Activated T-cell treated with anti-CD3 and anti-CD28 coated beads for 24 hours (primary cell): Measurements from ENCODE around the gene ZYG11B.
"Not testable (repeated sequence)": the region's sequence is repeated elsewhere in the genome, so short reads cannot be mapped to it uniquely, and the experiment has no call there.

Experiments
- DNase-seq: peaks from one replicate; pipeline ENCODE4 v3.0.0-alpha.2; 2020; ENCODE audit warnings: low read depth

The ZYG11B gene

GRCh38 chr1:52756020-52756419 lies 29.8 kb downstream of the ZYG11B start:
- DNase-seq, result no peak

DNA sequence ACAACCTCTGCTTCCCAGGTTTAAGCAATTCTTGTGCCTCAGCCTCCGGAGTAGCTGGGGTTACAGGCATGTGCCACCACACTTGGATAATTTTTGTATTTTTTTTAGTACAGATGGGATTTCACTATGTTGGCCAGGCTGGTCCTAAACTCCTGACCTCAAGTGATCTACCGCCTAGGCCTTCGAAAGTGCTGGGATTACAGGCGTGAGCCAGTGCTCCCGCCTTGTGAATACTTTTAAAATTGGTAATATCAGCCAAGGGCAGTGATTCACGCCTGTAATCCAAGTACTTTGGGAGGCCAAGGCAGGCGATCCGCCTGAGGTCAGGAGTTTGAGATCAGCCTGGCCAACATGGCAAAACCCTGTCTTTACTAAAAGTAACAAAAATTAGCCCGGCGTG lies 33.7 kb downstream of the ZYG11B start:
- no peak for DNase-seq

GRCh38 chr1:52767596-52768280 lies 41.5 kb downstream of the ZYG11B start:
- DNase-seq, result no peak

GRCh38 chr1:52769346-52770033 lies 43.2 kb downstream of the ZYG11B start:
- DNase-seq, result no peak

GRCh38 chr1:52771384-52771783 lies 45.1 kb downstream of the ZYG11B start:
- no peak for DNase-seq

- no peak for DNase-seq
Measured at GRCh38 chr1:52786148-52786547, 59.9 kb downstream of the ZYG11B start.

GRCh38 chr1:52790429-52790828 lies 64.2 kb downstream of the ZYG11B start:
- DNase-seq, result not testable (repeated sequence)

- no peak for DNase-seq
Measured at GRCh38 chr1:52792036-52792435, 65.8 kb downstream of the ZYG11B start.

DNA sequence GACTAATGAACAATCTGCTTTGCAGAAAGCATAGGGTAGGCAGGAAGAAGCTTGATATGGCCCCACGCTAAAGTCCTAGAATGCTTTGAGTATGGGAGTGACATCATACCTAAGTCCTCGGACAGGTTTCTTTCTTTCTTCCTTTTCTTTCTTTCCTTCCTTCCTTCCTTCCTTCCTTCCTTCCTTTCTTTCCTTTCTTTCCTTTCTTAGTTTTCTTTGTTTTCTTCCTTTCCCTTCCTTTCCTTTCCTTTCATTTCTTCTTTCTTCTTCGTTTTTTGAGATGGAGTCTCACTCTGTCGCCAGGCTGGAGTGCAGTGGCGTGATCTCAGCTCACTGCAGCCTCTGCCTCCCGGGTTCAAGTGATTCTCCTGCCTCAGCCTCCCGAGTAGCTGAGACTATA lies 67.5 kb downstream of the ZYG11B start:
- DNase-seq, result not testable (repeated sequence)

DNA sequence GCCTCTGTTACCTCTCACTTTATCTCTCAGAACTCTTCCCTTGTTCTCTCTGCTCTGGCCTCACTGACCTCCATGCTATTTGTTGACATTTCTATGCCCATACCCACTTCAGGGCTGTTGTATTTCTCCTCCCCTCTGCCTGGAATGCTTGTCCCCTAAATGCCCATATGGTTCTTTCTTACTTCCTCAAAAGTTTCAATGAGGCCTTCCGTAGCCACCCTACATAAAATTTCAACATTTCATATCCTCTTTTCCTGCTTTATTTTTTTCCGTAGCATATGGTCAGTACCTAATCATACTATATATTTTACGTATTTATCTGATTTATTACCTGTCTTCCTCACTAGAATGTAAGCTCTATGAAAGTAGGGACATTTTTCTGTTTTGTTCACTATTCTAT lies 69.2 kb downstream of the ZYG11B start:
- no peak for DNase-seq

DNA sequence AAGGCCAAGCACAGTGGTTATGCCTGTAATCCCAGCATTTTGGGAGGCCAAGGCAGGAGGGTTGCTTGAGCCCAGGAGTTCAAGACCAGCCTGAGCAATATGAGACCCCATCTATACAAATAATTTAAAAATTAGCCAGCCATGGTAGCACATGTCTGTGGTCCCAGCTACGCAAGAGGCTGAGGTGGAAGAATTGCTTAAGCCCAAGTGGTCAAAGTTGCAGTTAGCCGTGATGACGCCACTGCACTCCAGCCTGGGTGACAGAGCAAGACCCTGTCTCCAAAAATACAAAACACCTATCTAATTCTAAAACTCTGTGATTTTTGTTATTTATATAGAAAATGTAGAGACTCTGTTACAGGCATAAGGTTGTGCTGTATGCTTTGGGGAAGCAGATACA lies 72.1 kb downstream of the ZYG11B start:
- no peak for DNase-seq

DNA sequence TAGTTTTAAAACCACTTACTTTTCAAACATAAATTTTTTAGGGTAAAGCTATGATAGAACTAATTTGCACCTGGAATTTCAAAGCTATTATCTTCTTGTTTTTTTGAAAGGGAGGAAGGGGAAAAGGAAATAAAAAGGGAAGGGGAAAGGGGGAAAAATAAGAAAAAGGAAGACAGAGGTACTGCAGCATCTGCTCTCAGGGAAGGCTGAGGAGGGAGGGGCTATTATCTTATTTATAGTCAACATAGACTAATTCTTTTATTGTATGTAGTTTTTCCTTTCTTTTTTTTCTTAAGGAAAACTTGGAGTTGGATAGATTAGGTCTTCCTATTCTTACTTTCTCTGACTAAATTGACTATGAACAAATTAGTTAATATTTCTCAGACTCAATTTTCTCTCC lies 74.8 kb downstream of the ZYG11B start:
- DNase-seq, result no peak

- DNase-seq, result not testable (repeated sequence)
Measured at GRCh38 chr1:52804083-52804482, 77.8 kb downstream of the ZYG11B start.

GRCh38 chr1:52814465-52814864 lies 88.2 kb downstream of the ZYG11B start:
- no peak for DNase-seq

DNA sequence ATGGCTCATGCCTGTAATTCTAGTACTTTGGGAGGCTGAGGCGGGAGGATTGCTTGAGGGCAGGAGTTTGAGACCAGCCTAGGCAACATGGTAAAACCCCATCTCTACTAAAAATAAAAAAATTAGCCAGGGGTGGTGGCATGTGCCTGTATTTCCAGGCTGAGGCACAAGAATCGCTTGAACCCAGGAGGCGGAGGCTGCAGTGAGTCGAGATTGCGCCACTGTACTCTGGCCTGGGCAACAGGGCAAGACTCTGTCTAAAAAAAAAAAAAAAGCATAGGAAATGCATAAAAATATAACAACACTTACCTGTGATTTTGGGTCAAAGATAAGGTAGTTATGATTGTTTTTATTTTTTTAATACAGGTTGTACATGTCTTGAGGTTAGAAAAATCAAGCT lies 94.6 kb downstream of the ZYG11B start:
- DNase-seq, result not testable (repeated sequence)

DNA sequence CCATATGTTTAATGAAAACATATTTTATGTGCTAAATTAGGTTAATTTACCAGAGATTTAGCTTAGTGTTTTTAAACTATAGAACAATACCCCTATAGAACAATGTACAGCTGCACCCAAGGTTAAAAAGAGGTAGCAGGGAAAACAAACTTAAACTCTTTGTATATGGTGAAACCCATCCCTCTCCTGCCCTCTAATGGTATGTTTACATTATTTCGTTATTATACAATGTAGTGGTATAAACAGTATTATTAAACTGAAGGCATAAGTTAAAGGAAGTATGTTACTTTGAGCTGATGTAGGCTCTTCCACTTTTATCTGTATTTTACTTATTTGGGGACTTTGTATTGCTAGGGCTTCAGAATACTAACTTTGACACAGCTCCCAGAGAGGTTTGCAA lies 99.6 kb downstream of the ZYG11B start:
- no peak for DNase-seq

- DNase-seq, result no peak
Measured at GRCh38 chr1:52834798-52835197, 108.5 kb downstream of the ZYG11B start.

DNA sequence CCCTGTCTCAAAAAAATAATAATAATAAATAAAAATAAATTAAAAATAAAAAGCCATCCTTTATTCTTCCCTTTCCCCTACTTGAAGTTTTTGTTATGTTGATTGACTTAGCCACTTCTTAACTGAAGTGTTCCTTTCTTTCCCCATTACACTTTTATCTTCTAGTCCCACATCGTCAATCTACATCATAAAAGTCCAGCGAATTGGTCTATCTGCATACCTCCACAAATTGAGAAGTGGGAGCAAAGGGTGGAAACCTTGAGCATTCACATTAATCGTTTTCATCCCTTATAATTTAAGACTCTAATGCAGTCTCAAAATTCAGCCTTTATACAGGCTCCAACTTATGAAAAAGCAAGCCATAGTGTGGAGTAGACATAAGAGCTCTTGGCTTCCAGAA lies 109.8 kb downstream of the ZYG11B start:
- no peak for DNase-seq

GRCh38 chr1:52839175-52839574 lies 112.9 kb downstream of the ZYG11B start:
- not testable (repeated sequence) for DNase-seq

DNA sequence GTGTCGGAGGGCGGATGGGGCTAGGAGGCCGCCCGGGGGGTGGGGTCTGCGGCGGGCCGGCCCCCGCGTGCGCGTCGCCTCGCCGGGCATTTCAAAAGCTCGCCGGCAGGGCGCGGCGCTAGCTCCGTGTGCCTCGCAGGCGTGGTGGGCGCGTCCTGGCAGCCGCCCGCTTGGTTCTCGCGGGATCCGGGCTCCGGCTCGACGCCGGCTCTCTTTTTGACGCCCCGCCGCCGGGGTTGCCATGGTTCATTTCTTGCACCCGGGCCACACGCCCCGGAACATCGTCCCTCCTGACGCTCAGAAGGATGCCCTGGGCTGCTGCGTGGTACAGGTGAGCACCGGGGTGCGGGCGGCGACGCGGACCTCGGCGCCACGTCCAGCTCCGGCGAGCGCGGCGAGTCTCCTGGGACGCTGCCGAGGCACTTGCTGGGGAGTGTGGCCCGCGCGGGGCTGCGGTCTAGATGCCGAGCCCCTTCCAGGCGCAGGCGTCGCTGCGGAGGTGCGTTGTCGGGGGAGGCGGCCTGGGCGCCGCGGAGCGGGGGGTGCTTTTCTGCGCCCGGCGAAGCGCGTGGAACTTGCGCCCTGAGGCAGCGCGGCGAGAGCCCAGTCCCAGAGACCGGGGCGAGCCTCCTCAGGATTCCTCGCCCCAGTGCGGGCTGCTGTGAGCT lies 116.5 kb downstream of the ZYG11B start, which contains the start of gene ZYG11A:
ZYG11A (plus strand) TSS at position 118 of the 668 bp plus-strand sequence; CDS start at position 242, 124 bp downstream.
- DNase-seq, result peak; percentile 61

DNA sequence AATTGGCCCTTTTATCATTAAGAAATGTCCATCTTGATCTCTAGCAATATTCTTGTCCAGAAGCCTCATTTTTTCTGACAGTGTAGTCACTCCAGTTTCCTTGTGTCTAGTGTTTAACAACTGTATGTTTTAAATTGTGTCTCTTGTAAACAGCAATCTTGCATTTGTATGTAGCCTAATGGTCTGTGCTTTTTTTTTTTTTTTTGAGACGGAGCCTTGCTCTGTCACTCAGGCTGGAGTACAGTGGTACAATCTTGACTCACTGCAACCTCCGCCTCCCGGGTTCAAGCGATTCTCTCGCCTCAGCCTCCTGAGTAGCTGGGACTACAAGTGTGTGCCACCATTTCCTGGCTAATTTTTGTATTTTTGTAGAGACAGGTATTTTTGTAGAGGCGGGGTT lies 118.9 kb downstream of the ZYG11B start:
- DNase-seq, result not testable (repeated sequence)

DNA sequence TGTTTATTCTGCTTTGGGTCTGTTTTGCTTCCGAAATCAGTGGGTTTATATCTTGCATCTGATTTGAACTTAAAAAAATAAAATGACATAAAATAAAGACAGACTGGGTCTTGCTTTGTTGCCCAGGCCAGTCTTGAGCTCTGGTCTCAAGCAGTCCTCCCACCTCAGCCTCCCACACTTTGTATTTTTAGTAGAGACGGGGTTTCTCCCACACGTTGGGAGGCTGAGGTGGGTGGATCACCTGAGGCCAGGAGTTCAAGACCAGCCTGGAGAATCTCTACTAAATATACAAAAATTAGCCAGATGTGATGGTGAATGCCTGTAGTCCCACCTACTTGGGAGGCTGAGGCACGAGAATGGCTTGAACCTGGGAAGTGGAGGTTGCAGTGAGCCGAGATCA lies 122.2 kb downstream of the ZYG11B start:
- no peak for DNase-seq

DNA sequence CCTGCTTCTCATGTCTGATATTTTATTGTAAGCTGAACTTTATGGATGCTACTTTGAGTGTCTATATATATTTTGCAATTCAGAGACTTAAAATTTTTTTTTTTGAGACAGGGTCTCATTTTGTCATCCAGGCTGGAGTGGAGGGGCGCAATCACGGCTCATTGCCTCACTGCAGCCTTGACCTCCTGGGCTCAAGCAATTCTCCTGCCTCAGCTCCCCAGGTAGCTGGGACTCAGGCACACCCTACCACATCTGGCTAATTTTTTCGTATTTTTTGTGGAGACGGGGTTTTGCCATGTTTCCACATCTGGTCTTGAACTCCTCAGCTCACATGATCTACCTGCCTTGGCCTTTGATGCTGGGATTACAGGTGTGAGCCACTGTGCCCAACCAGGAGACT lies 124.7 kb downstream of the ZYG11B start:
- DNase-seq, result no peak
